Measurements from ENCODE around the gene SEMA3E.
"Not testable (repeated sequence)": the region's sequence is repeated elsewhere in the genome, so short reads cannot be mapped to it uniquely, and the experiment has no call there.

The SEMA3E gene

DNA sequence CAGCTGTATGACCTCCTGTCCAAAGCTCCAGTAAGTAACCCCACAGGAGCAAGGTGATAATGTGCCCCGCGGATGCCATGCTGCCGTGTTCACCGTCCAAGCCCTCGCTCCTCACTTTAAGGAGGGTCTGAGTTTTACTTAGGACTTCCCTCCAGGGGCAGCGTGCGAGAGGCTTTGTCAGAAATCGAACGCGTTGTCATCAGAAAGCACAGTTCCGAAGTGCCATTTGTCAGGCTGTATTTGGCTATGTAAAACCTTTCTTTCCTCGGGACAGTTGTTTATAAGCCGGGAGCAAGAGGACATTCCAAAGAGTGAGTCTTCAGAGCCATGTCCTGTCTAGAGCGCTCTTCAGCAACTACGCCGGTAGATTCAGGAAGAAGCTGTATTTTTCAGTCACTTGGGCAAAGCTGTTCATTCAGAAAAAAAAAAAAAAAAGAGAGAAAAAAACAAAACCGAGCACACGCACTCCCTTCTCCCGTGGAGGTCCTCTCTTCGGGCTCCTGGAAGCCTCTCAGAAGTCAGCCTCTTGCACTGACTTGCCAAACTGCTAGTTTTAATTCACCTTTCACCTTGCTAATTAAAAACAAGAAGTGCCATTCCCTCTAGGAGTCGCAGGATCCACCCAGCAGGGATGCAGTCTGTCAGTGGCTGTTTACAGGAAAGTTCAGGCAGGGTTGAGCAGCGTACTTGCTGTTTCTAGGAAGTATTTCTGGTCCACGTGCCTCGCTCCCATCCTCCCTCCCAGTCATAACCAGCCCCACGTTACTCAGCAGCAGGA, at the start of gene SEMA3E:
Gene SEMA3E (minus strand): TSS at position 676 of the 778 bp plus-strand sequence.
- DNase-seq = peak; percentile 24

DNA sequence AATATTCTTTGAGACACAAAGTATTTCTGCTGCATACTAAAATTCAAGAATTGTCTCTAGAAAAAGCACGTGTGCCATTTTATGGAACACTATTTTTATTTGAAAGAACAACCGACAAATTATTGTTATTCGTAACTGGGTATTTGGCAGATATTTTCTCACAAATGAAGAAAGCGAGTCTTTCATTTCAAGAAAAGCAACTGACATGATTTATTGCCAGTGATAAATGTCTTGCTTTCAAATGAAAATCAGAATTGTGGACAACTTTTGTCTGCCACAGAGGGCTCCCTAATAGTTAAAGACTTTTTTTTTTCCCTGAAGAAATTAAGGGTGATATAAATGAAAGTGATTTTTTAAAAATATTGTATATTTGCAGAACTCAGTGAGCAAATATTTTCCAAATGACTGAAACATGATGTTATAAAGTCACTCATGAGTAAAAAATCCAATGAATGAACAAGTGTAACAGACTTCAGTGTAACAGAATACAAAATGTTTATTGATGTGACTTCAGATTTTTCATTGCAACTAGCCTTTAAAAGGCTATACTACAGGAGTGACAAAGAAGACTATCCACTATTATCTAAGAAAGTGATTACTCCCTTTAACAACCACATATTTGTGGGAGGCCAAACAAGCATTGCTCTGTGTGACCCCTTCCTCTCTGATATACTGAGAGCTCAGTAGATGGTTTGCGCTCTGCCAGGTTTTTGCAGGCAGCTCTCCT, 49.0 kb upstream of the SEMA3E start:
- DNase-seq = no peak

DNA sequence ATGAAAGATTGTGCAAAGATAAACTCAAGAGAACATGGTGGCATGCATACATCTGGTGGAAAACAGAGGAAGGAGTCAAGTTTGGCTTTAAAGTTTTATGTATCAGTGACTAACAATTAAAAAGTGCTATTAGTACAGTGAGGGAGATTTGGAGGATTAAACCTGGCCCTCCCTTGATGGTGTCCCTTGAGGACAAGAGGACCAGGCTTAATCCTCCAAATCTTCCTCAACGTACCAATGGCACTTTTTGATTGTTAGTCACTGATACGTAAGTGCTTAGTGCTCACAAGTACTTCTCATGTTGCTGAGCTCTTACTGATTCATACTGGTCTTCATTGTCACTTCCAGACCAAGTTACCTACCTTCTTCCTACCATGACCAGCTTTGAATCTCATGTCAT, 47.2 kb upstream of the SEMA3E start:
- DNase-seq = no peak

DNA sequence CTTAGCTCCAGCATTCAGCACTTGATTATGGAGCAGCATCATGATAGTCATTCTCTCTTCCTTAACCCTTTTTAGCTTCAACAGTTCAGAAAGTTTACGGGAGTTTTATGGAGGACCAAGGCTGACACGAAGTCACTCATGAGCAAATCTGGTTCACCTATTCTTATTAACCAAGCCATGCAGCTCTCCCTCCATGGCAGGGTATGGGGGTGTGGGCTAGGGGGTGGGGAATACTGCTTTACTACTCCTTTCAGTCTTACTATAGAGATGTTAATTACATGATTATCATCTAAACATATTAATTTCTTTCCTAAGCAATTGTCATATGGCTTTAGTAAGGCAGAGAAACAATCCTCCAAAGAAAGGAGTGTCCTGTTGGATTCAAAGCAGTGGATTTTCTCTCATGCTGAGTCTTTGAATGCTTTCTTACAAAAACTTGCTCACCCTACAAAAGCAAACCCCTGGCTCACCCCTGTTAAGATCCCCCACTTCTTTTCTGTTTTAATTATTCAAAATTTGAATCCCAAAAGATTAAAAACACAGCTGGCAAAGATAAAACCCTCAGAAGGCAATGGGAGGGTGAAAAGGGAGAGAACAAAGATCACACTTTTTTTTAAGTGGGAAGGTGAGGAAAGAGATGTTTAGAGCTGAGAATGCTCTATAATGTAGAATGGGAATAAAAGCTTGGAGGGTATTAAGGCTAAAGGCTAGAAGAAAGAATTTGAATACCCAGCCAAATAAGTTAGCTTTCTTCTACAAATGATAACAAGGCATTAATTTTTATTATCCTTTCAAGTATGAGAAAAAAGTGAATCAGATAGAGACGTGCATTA, 46.4 kb upstream of the SEMA3E start:
- DNase-seq = no peak

DNA sequence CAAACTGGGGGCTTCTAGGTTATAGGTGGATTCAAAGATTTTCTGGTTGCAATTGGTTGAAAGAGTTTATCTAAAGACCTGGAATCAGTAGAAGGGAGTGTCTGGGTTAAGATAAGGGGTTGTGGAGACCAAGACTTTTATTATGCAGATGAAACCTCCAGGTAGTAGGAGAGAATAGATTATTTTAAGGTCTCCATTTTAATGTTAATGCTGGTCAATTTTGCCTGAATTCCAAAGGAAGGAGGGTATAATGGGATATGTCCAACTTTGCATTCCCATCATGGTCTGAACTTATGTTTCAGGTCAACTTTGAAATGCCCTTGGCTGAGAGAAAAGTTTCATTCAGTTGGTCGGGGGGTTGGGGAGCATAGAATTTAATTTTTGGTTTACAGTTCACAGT, 44.3 kb upstream of the SEMA3E start:
- DNase-seq = no peak

DNA sequence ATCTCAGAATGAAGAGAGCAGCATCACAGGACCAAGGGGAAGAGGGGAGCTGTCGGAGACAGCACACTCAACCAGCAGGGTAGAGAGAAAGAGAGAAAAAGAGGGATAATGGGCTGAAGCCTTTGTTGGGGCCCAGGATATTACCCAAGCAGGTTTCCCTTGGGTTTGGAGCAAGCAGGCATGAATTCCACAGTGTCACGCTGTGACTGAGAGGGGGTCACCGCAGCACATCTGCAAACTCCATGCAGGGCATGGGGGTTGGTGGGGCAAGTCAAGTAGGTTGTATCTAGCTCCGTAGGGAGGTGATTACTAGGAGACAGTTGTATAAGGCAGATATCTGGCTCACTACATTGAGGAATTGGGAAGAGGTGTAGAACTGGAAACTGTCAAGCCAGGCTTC, 42.2 kb upstream of the SEMA3E start:
- no peak for DNase-seq

DNA sequence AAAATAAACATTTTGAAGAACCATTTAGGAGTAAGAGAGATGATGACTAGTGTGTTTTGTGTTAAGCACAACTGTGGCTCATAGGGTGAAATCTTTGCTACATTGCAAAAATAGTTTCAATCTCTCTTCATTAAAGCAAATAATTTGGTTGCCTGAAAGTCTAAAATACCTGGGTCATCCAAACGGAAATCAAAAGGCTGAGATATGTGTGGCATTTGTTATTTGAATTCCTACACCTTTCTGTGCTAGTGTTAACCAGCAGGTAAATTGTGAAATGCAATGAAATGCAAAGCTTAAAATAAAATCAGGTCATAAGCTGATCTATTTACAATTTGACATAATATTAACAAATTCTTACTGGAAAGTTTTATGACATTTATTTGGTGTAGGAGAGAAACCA, 40.9 kb upstream of the SEMA3E start:
- no peak for DNase-seq

DNA sequence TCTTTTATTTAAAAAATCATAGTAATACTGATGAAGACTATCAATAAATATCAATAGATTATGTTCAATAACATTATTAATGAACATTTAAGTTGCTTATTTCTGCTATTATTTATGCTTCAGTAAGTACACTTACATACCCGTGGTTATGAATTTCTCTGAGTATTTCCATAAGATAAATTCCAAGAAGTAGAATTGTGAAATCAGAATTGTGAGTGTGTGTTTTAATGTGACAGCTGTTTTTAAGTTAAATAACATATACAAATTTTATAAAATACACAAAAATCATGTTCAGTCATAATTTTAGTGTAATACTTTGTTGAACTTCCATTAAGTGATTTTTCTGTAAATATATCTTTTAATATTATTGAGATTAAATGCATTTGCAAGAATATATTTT, 37.5 kb upstream of the SEMA3E start:
- DNase-seq = no peak

DNA sequence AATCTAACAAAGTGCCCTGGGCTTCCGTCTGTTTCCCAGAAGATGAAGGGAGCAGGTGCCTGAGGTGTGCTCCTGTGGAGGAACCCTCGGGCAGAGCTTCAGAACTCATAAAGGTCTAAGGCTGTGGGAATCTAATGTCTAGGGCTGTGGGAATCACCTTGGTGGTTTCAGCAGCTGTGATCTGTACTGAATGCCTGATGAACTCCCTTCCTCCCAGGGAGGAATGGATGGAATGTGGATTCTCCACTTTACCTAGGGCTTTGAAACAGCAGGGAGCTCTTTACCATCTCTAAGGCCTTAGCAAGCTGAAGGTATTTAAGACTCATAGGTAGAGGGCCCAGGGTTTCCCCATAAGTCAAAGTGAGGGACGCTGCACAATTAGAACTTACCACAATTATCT, 36.0 kb upstream of the SEMA3E start:
- no peak for DNase-seq

DNA sequence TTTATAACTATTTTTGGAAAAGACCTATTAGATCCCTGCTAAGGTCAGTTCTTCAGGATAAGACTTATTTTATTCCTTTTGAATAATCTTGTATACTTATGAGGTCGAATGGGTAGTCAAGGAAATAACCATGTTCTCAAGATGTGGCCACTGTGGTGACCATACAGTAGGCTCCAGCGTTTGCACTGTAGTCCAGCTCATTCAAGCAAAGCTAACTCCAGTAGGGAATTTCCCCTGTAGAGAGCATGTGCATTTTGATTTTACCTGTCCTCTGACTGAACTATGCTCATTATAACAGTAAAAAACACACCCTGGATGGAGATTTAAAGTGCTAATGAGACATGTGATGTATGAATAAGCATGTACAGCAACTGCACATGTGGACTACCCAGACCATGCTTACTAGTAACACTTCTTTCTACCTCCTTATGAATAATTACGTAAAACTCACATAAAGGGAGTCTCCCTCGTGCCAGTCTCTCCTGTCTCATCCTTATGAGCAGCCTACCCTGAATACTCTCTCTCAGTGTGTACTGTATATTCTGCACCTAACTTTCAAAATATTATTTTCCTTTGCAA, 32.4 kb upstream of the SEMA3E start:
- DNase-seq = no peak

DNA sequence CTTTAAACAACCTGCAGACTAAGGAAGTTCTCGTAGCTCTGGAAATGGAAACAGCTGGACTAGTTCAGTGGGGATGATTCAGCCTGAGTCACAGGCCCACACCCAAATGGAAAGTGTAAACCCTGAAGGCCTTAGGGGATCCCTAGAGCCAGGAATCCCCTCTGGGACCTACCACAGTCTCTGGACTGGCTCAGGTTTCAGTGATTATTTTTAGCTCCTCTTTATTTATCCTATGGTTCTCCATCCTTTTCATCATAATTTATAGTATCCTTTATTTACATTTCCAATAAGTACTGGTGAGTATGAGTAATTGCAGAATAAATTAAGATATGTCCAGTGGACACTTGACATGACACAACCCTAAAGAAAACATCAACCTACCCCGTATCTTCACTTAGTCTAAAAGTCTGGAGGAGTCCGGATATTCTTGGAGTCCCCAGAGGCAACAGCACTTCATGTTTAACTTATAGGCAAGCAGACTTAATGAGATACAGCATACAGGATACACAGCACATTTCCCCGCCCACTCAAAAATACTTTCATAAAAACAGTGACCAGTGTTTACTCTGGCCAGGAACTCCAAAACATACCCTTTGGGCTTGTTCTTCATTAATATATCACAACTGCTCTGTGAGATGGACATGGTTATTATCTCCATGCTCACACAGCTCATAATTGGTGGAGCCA, 28.4 kb upstream of the SEMA3E start:
- peak; percentile 19 for DNase-seq

DNA sequence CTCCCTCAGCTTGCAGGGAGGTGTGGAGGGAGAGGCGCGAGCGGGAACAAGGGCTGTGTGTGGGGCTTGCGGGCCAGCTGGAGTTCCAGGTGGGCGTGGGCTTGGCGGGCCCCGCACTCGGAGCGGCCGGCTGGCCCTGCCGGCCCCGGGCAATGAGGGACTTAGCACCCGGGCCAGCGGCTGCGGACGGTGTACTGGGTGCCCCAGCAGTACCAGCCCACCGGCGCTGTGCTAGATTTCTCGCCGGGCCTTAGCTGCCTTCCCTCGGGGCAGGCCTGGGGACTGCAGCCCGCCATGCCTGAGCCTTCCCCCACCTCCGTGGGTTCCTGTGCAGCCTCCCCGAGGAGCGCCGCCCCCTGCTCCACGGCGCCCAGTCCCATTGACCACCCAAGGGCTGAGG, 24.4 kb upstream of the SEMA3E start:
- DNase-seq = not testable (repeated sequence)

DNA sequence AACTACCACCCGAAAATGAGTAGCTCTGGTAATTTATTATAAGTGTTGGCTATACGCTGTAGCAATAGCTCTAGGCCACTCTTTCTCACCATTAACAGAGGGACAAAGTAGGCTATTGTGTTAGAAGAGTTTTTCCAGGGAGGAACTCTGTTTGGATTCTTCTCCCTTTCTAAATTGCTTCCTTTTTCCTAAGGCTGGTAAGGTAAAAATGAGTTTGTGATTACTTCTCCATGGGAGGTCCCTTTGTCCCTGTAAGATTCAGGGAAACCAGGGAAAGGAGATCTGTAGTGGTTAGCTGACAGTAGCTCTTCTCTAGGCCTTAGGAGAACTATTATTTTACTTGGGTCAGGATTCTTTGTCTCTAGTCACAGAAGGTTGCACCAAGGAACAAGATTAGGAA, 23.2 kb upstream of the SEMA3E start:
- DNase-seq = no peak

DNA sequence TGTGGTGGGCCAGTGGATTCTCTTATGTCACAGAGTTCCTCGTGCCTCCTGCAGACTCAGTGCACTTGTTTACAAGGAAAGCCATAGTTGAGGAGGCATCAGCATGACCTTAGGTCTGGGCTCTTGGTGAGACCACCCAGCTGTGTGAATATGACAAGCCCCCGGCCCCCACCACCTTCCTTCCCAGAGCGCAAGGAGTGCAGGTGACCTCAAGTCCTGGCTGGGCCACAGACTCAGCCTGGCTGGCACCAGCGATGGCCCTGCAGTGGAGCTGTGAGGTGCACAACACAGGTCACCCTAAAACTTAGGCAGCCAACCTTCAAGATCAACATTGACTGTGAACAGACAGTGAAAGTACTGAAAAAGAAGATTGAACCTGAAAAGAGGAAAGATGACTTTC, 14.2 kb upstream of the SEMA3E start:
- no peak for DNase-seq

DNA sequence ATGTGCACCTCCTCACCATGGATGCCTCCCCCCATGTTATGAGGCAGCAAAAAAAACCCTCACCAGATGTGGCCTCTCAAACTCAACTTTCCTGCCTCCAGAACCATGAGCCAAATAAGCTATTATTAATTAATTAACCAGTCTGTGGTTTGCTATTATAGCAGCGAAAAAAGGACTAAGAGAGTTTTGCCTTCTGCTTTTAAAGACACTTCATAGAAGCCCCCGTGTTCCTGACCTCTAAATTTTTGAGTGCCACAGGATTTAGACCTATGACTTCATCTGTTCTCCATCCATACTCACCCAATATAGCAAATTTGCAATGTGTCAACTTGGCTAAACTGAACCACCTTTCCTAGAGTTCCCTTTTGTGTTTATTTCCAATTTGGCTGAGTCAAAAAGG, 9.2 kb upstream of the SEMA3E start:
- DNase-seq = no peak

DNA sequence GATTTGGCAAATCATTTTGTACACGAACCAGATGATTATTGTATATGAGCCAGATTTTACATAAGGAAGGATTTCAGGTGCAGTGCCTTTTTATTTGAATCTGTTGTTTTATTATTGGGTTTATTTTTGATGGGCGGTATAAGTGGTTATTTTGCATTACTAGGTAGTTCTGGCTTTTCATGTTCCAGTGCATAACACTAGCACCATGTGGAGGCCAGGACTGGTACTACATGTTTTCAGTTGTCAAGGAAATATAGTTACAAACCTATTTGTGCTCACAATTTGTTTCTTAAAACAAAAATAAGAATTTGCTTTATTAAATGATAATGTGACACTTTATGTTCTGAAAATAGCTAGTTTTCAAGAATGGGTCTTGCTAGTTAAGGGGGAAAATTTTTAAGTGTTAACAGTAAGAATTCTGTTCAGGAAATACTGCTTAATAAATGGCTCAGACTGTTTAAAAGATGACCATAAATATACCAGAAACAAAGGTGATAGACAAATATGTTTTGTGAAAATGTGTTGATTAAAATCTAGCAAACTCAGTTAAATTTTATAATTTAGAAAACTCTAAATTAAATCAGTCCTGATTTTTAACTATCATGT, 7.1 kb upstream of the SEMA3E start:
- peak; percentile 43 for DNase-seq

DNA sequence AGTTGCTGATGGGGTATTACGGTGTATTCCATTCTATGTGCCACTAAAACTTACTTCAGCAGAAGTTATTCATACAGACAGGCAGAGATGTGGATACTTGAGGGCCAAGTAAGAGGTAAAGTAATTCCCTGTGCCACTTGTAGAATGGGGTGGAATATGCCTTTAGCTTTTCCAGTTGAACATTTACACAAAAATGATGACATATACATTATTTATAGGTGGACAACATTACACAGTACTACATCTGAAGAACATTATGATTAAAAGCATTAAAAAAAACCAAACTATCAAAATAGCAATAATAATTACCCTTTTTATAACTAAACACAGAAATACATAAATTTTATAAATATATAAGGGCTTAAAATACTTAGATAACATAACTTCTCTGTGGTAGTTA, 3.5 kb upstream of the SEMA3E start:
- DNase-seq = no peak

DNA sequence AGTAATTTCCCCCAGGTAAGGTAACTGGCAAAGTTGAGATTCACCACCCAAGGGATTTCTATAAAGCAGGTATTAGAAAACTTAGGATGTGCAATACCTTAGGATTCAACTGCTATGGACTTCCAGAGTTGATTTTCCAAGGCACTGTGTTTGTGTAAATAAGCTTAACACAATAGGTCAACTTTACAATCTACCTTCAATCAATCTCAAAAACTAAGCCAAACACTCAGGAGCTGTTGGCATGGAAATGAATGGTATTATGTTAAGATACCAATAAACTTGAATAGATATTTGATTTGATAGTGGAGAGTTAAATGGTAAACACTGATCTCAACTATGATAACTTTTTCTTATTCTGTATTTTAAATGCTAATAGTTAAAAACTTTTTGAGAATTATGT, 762 bp upstream of the SEMA3E start:
- DNase-seq = no peak

DNA sequence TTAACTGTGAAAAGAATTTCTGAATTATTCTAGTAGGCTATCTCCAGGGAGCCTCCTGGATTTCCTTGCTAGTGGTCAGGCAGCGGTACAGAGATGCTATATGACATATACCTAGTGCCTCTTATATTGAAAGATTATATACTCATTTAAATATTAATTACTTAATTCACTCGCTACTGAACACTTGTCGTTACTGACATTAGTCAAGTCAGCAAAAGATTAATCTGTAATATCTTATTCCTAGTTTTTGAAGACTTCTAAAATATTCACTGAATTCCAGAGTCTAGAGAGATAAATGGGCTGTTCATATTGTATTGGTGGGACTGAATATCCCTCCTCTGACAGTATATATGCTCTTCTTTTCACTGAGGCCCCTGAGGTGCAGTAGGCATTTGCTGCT, 2.9 kb downstream of the SEMA3E start:
- no peak for DNase-seq

DNA sequence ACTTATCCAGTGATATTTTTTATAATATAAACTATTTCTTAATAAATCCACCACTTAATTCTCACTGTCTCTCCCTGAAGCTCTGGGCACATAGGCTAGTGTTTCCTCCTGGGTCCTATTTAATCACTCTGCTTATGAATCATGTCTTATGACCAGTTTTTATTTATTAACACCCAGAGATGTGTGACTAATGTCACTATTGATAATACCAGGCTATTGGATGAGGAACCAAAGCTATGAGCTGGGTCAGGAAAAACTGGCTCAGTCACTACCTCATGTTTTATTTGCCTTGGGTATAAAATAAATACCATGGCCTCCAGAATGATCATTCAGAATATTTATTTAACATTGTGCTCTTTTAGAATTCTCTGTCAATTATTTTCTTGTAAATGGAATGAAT, 5.2 kb downstream of the SEMA3E start:
- DNase-seq = no peak

DNA sequence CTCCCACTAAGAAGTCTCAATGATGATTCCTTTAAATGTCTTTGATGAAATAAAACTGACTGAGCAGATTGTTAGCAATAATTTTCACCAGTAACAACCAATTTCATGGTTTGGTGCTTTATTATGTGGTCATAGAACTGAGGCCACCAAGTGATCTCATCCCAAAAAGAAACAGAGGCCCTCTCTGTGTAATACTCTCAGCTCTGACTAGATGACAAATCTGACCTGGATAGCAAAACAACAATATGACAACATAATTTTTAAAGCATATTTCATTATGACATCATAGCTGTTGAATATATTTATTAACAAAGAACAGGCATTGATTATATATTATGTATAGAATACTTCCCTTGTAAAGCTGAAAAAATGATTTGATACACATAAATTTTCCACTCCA, 5.9 kb downstream of the SEMA3E start:
- DNase-seq = no peak
